Stimulated activated CD8-positive, alpha-beta memory T cell treated with anti-CD3 and anti-CD28 coated beads, Interleukin-4, amount 100 ng/mL, for 24 hours (primary cell): ENCODE data around the gene ARTN.

Experiments
- DNase-seq: peaks from one replicate; pipeline ENCODE4 v3.0.0-alpha.2; 2020; ENCODE audit warnings: low read depth

The ARTN gene

GRCh38 chr1:43985984-43986595 lies 52.5 kb downstream of the ARTN start:
- no peak for DNase-seq

GRCh38 chr1:43986712-43987111 lies 53.1 kb downstream of the ARTN start:
- DNase-seq = no peak
